T-helper 17 cell (primary cell): ENCODE measurements around the gene HPS5. TPM values are rescaled to one million over a fixed set of nuclear protein-coding genes. Genes with fewer than 3 reads are reported as not detected.
"Not testable (repeated sequence)": the region's sequence is repeated elsewhere in the genome, so short reads cannot be mapped to it uniquely, and the experiment has no call there.

Source experiments
- ATAC-seq: fragments of 150-1000 bp; cut with Tn5 transposase; 2 replicates; pipeline ENCODE4 v1.10.0; 2021; ENCODE audit warnings: mild to moderate bottlenecking, moderate library complexity
- DNase-seq, 3 donors: peaks; one replicate each; pipeline versions ENCODE4 v3.0.0 to v3.0.0-alpha.2; 2020 to 2021
- H3K9me3 ChIP-seq: one replicate; pipeline ENCODE4 v1.7.0; 2013; ENCODE audit warnings: low read length, mild to moderate bottlenecking; ENCODE audit not compliant: control insufficient read depth, poor library complexity, severe bottlenecking
- H3K27ac Mint-ChIP-seq: one replicate; pipeline ENCODE4 v1.8.0; 2022; ENCODE audit warnings: mild to moderate bottlenecking, moderate library complexity, mixed read lengths
- H3K27me3 Mint-ChIP-seq: one replicate; pipeline ENCODE4 v1.8.0; 2022; ENCODE audit warnings: mixed read lengths
- H3K36me3 Mint-ChIP-seq: one replicate; pipeline ENCODE4 v1.8.0; 2022; ENCODE audit warnings: low read depth, mixed read lengths
- H3K4me1 Mint-ChIP-seq: one replicate; pipeline ENCODE4 v1.8.0; 2022; ENCODE audit warnings: mild to moderate bottlenecking, mixed read lengths
- H3K4me3 Mint-ChIP-seq: one replicate; pipeline ENCODE4 v1.8.0; 2022; ENCODE audit warnings: mild to moderate bottlenecking, moderate library complexity, mixed read lengths
- total RNA-seq, 4 donors: library from RNA in 2 of 4; stranded (reverse) in 2 of 4; gene quantifications; one replicate each; pipeline ENCODE4 v1.2.3 and lab custom pipeline; 2022 to 2026

HPS5 gene
- total RNA-seq, 2 donors from 2014 or later, result 12.8 to 15.7 TPM

- Mint-ChIP-seq H3K36me3 (peaks cover 11% of the 10 kb centered on the region), H3K4me3 (no peak overlapping the region), H3K27me3 (no peaks in the 10 kb centered on the region), H3K4me1 (peaks cover 10% of the 10 kb centered on the region), H3K27ac (peak overlapping the region; percentile 75)
- DNase-seq, result no peak
- peak; percentile 55 for ATAC-seq
- H3K9me3 ChIP-seq, result no peaks in the 10 kb centered on the region
These were observed 41.4 kb downstream of the HPS5 start for GRCh38 chr11:18280438-18281045.

- Mint-ChIP-seq H3K27me3 (no peaks in the 10 kb centered on the region), H3K4me1 (peaks cover 6% of the 10 kb centered on the region), H3K4me3 (no peak overlapping the region), H3K27ac (peak overlapping the region; percentile 25), H3K36me3 (peaks cover 7% of the 10 kb centered on the region)
- no peaks in the 10 kb centered on the region for H3K9me3 ChIP-seq
- DNase-seq (no peak), ATAC-seq (no peak)
These were observed 44.2 kb downstream of the HPS5 start for GRCh38 chr11:18277565-18278271.

GRCh38 chr11:18271206-18271605, 50.7 kb downstream of the HPS5 start:
- H3K9me3 ChIP-seq, result no peaks in the 10 kb centered on the region
- Mint-ChIP-seq H3K36me3 (peaks cover 2% of the 10 kb centered on the region), H3K27ac (no peak overlapping the region), H3K4me3 (no peak overlapping the region), H3K27me3 (no peaks in the 10 kb centered on the region), H3K4me1 (peaks cover 9% of the 10 kb centered on the region)
- DNase-seq, result no peak
- ATAC-seq, result no peak

- Mint-ChIP-seq H3K27me3 (no peaks in the 10 kb centered on the region), H3K36me3 (peaks cover 2% of the 10 kb centered on the region), H3K4me1 (peaks cover 13% of the 10 kb centered on the region), H3K4me3 (no peak overlapping the region), H3K27ac (no peak overlapping the region)
- no peak for DNase-seq
- no peaks in the 10 kb centered on the region for H3K9me3 ChIP-seq
- ATAC-seq, result no peak
These were observed 51.8 kb downstream of the HPS5 start for GRCh38 chr11:18270102-18270501.

GRCh38 chr11:18269252-18269651, 52.7 kb downstream of the HPS5 start:
- H3K9me3 ChIP-seq, H3K36me3 Mint-ChIP-seq, H3K27me3 Mint-ChIP-seq, ATAC-seq, H3K27ac Mint-ChIP-seq, DNase-seq, H3K4me3 Mint-ChIP-seq: not testable (repeated sequence)
- peaks cover 17% of the 10 kb centered on the region for H3K4me1 Mint-ChIP-seq

- H3K4me1 Mint-ChIP-seq, result peaks cover 21% of the 10 kb centered on the region
- not testable (repeated sequence) for DNase-seq, H3K36me3 Mint-ChIP-seq, H3K27me3 Mint-ChIP-seq, H3K9me3 ChIP-seq
- H3K4me3 Mint-ChIP-seq, result peak overlapping the region; percentile 75
- H3K27ac Mint-ChIP-seq, result peak overlapping the region; percentile 67
- peak; percentile 59 for ATAC-seq
These were observed 54.4 kb downstream of the HPS5 start for GRCh38 chr11:18267335-18268133.

- no peak within 1 kb of the TSS for H3K4me3 Mint-ChIP-seq
- no peaks in the 10 kb centered on the region for H3K27me3 Mint-ChIP-seq
- H3K27ac Mint-ChIP-seq, result peak within 1 kb of the TSS; percentile 19
- DNase-seq (no peak), ATAC-seq (no peak)
- peaks cover 21% of the 10 kb centered on the region for H3K4me1 Mint-ChIP-seq
- no peaks in the 10 kb centered on the region for H3K9me3 ChIP-seq
- H3K36me3 Mint-ChIP-seq, result peaks cover 2% of the 10 kb centered on the region
These were observed 56.0 kb downstream of the HPS5 start, which contains the start of gene SAA1 for GRCh38 chr11:18265949-18266348. TSS of gene SAA1 (plus strand) at chr11:18266264. CDS start at chr11:18266888, 624 bp downstream.

GRCh38 chr11:18264677-18265555, 57.0 kb downstream of the HPS5 start:
- no peaks in the 10 kb centered on the region for H3K9me3 ChIP-seq
- Mint-ChIP-seq H3K36me3 (peaks cover 2% of the 10 kb centered on the region), H3K27ac (peak overlapping the region; percentile 1), H3K4me1 (peaks cover 15% of the 10 kb centered on the region), H3K27me3 (no peaks in the 10 kb centered on the region), H3K4me3 (no peak overlapping the region)
- no peak for DNase-seq
- no peak for ATAC-seq

GRCh38 chr11:18264035-18264434, 57.9 kb downstream of the HPS5 start:
- H3K4me3 Mint-ChIP-seq, result no peak overlapping the region
- ATAC-seq (no peak), DNase-seq (no peak)
- H3K36me3 Mint-ChIP-seq, result peaks cover 2% of the 10 kb centered on the region
- H3K9me3 ChIP-seq, result no peaks in the 10 kb centered on the region
- peaks cover 15% of the 10 kb centered on the region for H3K4me1 Mint-ChIP-seq
- H3K27me3 Mint-ChIP-seq, result peaks cover 6% of the 10 kb centered on the region
- no peak overlapping the region for H3K27ac Mint-ChIP-seq

- not testable (repeated sequence) for H3K36me3 Mint-ChIP-seq, H3K4me3 Mint-ChIP-seq, ATAC-seq, H3K27ac Mint-ChIP-seq, H3K9me3 ChIP-seq, DNase-seq, H3K27me3 Mint-ChIP-seq
- peaks cover 11% of the 10 kb centered on the region for H3K4me1 Mint-ChIP-seq
These were observed 59.1 kb downstream of the HPS5 start for GRCh38 chr11:18262681-18263350.

GRCh38 chr11:18261721-18262120, 60.2 kb downstream of the HPS5 start:
- H3K9me3 ChIP-seq, result no peaks in the 10 kb centered on the region
- H3K4me1 Mint-ChIP-seq, result peaks cover 11% of the 10 kb centered on the region

GRCh38 chr11:18259259-18259658, 62.7 kb downstream of the HPS5 start:
- peaks cover 2% of the 10 kb centered on the region for H3K36me3 Mint-ChIP-seq
- ATAC-seq, result no peak
- peaks cover 7% of the 10 kb centered on the region for H3K4me1 Mint-ChIP-seq

More at GRCh38 chr11:18261721-18262120, 60.2 kb downstream of the HPS5 start:
- H3K27me3 Mint-ChIP-seq, result peaks cover 10% of the 10 kb centered on the region
- ATAC-seq (no peak), DNase-seq (no peak)
- H3K27ac Mint-ChIP-seq, result no peak overlapping the region
- H3K4me3 Mint-ChIP-seq, result no peak overlapping the region
- H3K36me3 Mint-ChIP-seq, result peaks cover 2% of the 10 kb centered on the region

More at GRCh38 chr11:18259259-18259658, 62.7 kb downstream of the HPS5 start:
- DNase-seq, result no peak
- H3K27ac Mint-ChIP-seq, result no peak overlapping the region
- H3K4me3 Mint-ChIP-seq, result no peak overlapping the region
- no peaks in the 10 kb centered on the region for H3K9me3 ChIP-seq
- peaks cover 13% of the 10 kb centered on the region for H3K27me3 Mint-ChIP-seq
